Measurements from ENCODE around the gene ERG.

ERG gene

GRCh38 chr21:38472412-38473108, 25.7 kb downstream of the ERG start:
- DNase-seq: no peak

DNA sequence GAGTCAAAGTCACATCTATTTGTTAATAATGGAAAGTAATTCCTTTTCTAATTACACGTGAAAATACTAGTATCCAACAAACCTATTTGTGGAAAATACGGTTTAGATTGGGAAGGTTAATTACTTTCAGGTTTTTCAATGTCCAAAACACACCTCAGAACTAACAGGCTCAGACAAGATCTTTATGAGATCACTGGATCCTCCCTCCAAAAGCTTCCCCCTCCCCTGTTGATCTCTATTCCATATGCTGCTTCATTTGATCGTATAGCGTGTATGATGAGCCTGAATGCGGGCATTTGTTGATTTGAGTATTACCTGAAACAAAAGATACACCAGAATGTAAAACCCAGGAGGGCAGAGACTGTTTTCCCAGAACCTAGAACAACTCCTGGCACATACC, 26.5 kb downstream of the ERG start:
- DNase-seq: no peak

DNA sequence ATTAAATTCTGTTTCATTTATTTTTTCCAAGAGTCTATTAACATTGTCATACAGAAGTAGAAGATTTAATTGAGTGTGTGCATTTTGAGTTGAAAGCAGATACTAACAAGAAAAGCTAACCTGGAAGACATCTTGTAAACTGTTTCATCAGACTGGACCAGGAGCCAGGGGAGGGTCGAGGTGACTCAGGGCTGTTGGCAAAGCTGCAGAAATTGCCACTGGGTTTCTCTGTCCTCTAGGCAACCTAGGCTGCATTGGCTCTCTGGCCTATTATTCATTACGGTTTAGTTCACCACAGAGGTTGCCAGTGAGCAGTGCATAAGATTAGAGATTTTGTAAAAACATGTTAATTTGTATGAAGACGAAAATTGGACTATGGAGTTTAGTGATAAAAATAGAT, 27.5 kb downstream of the ERG start:
- no peak for DNase-seq

- DNase-seq: peak in 1 of 3 experiments; percentile 67
Observed at GRCh38 chr21:38469642-38470041, 28.6 kb downstream of the ERG start.

DNA sequence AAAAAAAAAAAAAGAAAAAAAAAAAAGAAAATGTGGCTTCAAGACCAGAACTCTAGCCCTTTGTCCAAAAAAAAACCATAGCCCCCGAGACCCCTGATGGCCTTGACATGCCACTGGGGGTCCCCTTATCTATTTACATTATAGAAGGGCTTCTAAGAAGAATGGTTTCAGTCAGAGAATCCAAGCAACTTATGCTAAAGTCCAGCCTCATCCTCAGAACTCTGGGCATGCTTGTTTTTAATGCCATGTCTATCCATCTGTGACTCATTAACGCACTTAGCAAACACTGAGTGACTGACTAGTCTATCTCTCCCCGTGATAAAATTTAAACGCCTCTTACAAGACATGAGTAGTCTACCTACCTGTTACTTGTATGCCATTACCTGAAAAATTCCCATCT, 29.3 kb downstream of the ERG start:
- peak in 2 of 3 experiments; percentile 17 to 55 for DNase-seq

- DNase-seq: no peak
Observed at GRCh38 chr21:38467911-38468310, 30.4 kb downstream of the ERG start.

DNA sequence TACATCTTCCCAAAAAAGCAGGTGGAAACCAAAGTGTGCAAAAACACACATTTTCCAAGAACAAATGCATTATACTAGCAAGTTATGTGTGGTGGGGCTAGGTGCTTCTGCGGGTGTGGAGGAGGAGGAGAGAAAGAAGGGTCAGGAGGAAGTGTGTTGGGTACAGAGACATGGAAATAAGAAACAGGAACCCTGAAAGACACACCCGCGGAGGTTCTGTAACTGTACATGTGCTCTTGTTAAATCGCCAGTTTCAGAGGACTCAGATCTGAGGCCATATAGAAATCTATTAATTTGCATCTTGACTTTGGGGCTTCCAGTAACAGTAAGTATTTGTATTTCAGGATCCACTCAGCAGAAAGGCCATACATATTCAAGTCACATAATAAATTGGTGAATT, 30.9 kb downstream of the ERG start:
- DNase-seq: no peak

DNA sequence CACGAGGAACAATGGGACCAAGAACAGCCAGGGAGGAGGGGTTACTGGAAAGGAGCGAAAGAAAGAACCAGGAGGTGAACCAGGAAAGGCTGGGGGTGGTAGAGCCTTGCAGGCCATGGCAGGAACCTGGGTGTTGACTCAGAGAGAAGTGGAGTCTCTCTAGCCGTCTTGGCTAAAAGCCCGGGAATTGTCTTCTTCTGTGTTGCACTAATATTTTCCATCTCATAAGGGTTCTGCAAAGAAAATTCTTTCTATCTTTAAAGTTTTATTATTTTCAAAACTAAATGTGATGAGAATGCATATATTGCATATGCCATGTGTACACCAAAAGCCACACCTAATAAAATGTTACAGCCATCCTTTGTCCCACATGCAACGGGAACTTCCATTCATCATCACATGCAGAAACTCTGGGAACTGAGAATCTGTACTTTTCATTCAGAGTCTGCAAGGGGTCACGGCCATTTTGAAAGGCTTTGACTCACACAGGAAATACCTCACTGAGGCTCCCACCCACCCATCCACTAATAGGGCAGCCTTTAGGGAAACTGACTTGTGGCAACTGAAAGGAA, 38.0 kb downstream of the ERG start:
- DNase-seq: no peak

DNA sequence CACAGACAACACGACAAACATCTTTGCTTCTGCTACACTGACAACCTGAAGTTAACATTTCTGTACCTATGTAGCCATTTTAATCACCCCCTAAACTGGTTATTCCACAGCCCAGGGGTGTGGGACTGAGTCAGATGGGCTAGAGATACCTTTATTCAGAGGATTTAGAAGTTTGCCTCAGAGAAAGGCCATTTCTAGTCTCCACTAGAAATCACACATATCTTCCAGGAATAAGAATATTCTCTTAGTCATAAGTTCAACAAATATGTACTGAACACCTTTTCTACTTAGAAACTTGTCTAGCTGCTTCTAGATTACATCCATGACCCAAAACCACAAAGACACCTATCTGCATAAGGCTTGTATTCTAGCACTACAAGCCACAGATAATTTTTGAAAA, 38.8 kb downstream of the ERG start:
- DNase-seq: no peak

DNA sequence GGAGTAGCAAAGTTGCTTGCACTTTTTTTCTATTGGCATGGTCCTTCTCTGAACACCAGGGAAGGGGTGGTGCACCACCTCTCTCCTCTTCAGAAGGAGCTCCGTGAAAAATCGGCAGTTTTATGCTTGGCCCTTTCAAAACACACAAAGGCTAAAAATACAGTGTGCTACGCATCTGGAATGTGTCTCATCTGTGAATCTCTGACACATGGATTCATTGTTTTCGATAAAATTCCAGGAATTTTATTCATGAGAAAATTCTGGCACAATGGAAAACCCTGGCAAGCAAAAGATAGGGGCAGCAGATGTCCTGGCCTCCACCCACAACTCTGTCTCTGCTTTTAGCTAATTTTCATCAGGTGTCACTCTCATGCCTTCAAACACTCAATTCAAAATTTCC, 42.9 kb downstream of the ERG start:
- no peak for DNase-seq

GRCh38 chr21:38454702-38455101, 43.6 kb downstream of the ERG start:
- peak in 1 of 3 experiments; percentile 25 for DNase-seq

DNA sequence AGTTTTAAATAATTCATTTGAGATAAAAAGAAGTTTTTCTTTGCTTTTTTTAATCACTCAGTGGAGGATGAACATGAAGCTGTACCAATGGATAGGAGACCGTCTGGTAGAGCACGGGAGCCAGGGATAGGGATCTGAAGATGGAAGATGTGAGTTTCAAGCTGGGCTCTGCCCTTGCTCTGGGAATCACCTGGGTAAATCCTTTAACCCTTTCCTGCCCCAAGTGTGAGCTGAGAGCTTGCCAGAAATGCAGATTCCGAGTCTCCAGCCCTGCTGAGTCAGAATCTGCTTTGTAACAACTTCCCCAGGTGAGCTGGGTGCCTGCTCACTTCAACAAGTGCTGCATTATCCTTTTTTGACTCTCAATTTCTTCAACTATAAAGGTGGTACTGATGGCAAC, 44.1 kb downstream of the ERG start:
- no peak for DNase-seq

DNA sequence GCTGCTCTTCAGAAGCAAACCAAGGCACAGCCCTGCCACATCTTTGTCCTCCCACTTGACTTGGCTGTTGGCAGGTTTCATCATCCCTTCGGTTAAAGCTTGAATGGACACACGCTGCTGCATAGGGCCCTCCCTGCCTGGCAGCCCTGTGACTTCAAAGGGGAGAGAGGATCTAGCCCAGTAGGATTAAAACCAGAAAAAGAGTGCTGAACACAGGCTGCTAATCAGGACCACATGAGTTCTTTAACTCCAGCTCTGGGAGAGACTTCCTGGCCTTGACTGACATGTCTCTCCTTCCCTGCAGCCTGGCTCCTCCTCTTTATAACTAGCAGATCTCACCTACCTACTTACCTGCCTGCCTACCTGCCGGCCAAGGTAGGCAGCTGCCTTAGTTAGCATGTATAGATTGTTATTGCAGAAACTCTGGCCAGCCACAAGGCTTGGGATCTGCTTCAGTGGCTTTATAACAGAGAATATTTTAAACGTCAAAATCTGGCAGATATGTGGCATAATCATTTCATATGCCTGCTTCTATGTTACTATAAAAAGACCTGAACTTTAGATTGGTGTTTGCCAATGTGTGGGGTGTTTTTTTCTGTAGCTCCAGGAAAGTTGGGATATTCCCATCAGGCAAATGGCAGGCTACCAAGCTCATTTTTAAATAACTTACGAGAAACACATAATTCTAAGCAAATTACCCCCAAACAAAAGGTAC, 49.4 kb downstream of the ERG start:
- DNase-seq: no peak

- DNase-seq: no peak
Observed at GRCh38 chr21:38447611-38448010, 50.7 kb downstream of the ERG start.

- DNase-seq: peak in 2 of 3 experiments; percentile 37 to 77
Observed at GRCh38 chr21:38444691-38445090, 53.6 kb downstream of the ERG start.

DNA sequence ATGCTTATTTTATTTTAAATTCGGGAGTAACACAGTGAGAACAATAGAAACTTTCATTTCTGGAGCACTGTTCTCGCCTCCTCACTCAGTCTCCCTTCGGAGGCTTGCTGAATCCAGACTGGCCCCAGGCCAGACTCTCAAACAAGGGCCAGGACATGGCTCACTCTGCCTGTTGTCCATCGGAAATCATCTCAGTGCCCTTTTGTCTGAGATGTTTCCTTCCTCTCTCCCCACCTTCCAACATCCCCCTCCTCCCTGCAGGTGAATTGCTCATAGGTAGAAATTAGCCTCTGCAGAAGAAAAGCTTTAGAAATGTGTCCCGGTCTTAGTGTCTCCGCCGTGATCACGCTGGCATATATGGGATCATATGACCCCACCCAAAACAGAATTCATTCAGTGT, 55.2 kb downstream of the ERG start:
- DNase-seq: no peak

DNA sequence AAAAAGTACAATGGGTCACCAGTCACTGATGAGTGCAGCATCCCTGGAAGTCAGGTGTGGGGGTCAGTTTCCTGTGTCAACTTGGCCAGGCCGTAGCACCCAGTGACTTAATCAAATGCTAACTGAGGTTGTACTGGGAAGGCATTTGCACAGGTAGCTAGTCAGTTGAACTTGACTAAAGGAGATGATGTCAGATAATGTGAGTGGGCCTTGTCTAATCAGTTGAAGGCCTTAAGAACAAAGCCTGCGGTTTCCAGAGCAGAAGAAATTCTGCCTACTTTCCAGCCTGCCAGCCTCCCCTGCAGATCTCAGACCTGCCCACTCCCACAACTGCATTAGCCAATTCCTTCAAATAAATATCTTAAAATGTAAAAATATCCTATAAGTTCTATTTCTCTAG, 57.1 kb downstream of the ERG start:
- no peak for DNase-seq

DNA sequence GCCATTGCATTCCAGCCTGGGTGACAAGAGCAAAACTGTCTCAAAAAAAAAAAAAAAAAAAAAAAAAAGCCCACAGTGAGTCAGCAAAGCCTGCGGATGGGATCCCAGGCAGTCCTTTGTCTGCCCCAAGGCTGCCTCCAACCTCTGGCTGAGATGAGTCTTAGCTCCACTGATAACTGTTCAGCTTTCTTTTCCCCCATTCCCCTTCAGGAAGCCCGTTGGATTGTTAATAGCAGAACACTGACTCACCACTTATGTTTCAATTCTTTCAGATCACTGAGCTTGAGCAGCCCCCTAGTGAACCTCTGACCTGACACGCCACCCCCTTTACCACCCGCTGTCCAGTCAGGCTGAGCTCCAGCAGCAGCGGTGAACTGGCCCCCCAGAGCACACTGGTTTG, 57.5 kb downstream of the ERG start:
- no peak for DNase-seq

DNA sequence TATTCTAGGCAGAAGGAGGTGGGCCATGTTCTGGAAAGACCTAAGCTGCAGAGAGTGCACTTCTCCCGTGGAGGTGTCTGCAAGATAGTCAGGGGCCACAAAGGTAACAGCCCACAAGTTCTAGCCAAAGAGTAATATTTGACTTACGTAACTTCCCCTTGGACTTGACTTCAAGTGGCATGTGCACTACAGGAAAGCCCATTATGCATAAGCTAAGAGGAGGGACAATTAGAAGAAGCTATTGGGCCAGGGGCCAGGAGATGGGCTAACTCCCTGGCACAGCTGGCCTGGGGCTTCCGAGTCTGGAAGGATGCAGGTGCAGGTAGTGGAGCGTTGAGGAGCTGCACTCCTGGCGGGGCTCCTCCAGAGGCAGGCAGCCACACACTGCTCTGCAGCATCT, 58.3 kb downstream of the ERG start:
- DNase-seq: peak in 1 of 3 experiments; percentile 27

DNA sequence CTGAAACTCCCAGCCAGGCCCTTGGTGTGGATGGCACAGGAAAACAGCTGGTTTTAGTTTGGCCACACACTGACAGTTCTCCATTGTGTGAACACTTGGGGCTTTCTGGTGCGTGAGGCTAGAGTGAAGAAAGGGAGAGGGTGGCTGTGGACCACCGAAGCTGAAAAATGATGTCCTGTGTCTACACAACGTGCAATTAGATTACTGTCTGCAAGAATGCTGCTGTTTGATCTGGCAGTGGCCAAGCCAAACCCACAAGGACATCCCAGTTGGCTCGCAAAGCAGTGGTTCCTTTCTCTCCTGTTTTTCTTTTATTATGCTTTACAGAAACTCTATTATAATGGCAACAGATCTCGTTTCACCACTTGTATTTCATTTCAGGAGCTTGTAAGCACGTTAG, 58.9 kb downstream of the ERG start:
- DNase-seq: no peak

- no peak for DNase-seq
Observed at GRCh38 chr21:38438462-38438893, 59.8 kb downstream of the ERG start.

DNA sequence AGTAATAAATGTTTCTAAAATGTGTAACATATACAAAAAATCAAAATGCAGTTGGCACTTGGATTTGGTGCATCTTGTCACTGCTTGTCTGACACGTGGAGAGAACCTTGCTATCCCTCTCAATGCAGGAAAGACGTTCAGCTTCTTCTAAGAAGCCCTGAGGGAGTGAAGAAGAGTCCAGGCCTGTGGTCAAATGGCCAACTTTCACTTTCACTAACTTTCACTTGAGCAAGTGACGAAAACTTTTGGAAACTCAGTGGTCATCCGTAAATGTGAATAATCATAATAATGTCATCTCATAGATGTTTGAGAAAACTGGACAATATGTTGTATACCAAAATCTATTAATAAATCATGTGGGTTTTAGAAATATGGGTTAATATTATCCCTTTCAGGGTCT, 61.9 kb downstream of the ERG start:
- DNase-seq: no peak

- no peak for DNase-seq
Observed at GRCh38 chr21:38434913-38435533, 63.3 kb downstream of the ERG start.

- no peak for DNase-seq
Observed at GRCh38 chr21:38433471-38433870, 64.8 kb downstream of the ERG start.

Measured in NCI-H1417 (cell line).